ENCODE measurements around the gene SAMD14. TPM values are rescaled to one million over a fixed set of nuclear protein-coding genes. Genes with fewer than 3 reads are reported as not detected.

Gene SAMD14
- total and polyA plus RNA-seq, 10 of the 15 experiments (the other 5 are each of a cell fraction or from before 2014, with no cell fraction given): 0.06 to 1.7 (median 0.25) TPM; not detected in 3

DNA sequence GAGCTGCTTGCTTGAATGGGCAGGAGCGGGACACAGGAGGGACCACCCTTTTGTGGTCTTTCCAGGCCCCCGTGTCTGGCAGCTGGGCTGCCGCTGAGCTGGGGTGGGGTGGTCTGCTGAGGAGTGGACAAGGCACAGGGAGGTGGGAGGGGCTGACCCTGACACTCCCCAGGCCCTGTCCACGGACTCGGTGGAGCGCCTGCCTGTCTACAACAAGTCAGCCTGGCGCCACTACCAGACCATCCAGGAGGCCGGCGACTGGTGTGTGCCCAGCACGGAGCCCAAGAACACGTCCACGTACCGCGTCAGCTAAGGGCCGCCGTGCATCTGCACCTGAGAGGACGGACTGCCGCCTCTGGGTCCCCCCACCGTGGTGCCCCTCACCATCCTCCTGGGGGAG lies 20.2 kb downstream of the SAMD14 start (continued):
- TF ChIP-seq, protein P1, sequence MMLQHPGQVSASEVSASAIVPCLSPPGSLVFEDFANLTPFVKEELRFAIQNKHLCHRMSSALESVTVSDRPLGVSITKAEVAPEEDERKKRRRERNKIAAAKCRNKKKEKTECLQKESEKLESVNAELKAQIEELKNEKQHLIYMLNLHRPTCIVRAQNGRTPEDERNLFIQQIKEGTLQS (IDR thresholded peaks at IDR 0.05; ENCODE audit: borderline replicate concordance, extremely low read depth, low read depth, low read length): no peak

DNA sequence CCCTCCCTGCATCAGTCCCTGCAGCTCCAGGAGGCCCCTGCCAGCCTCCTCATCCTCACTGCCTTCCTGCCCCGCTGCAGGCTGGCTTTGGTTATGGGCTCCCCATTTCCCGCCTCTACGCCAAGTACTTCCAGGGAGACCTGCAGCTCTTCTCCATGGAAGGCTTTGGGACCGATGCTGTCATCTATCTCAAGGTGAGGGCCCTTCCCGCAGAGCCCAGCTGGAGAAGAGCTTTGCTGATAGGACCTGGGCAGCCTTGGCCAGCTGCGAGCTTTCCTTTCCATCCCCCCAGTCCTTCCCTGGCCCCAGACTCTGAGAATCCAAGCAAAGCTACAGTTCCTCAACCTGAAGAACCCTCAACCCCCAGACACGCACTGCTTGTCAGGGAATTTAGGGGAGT lies 20.8 kb downstream of the SAMD14 start:
- Histone ChIP-seq H4K20me1 (ENCODE audit: control insufficient read depth, insufficient read depth) (no peaks in the 10 kb centered on the region), H3K36me3 (ENCODE audit: control insufficient read depth in 2 of 2, insufficient read depth in 2 of 2, low read length in 1 of 2) (no peaks in the 10 kb centered on the region; a peak in 2 of 4 replicates), H3K27ac (ENCODE audit: control insufficient read depth, insufficient read depth) (no peak overlapping the region), H3K27me3 (replicated peaks in 1 of 2; ENCODE audit: control insufficient read depth in 2 of 2, insufficient read depth in 2 of 2, low read length in 1 of 2) (no peaks in the 10 kb centered on the region), H3K79me2 (ENCODE audit: control insufficient read depth, insufficient read depth, low read length) (no peaks in the 10 kb centered on the region), H3K9me3 (replicated peaks; ENCODE audit: control insufficient read depth, insufficient read depth, low read length) (no peaks in the 10 kb centered on the region), H3K9ac (ENCODE audit: control insufficient read depth, insufficient read depth, low read length) (no peak overlapping the region), H3K4me1 (ENCODE audit: control insufficient read depth, insufficient read depth, low read length) (no peaks in the 10 kb centered on the region), H3K4me3 (no peak overlapping the region), H2AFZ (ENCODE audit: control insufficient read depth, low read depth, low read length) (no peak overlapping the region), H3K4me2 (ENCODE audit: control insufficient read depth, insufficient read depth) (no peak overlapping the region)
- FAIRE-seq (no peak), ATAC-seq (no peak), DNase-seq (ENCODE audit: low read depth, low spot score) (no peak)
- SMC1A ChIA-PET (ENCODE audit: uncharacterized antibody, unreplicated experiment): no interaction called here
- BruUV-seq (replicated peaks): no TSS peak
- RAD21 ChIA-PET (ENCODE audit: unreplicated experiment): no interaction called here
- intact Hi-C loops (cut with micrococcal nuclease; ENCODE audit: unreplicated experiment) (no loop called here), in situ Hi-C loops (cut with MboI) (no loop called here)
- TF ChIP-seq, protein P2, sequence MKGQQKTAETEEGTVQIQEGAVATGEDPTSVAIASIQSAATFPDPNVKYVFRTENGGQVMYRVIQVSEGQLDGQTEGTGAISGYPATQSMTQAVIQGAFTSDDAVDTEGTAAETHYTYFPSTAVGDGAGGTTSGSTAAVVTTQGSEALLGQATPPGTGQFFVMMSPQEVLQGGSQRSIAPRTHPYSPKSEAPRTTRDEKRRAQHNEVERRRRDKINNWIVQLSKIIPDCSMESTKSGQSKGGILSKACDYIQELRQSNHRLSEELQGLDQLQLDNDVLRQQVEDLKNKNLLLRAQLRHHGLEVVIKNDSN (IDR thresholded peaks at IDR 0.05; ENCODE audit: borderline replicate concordance, extremely low read length, insufficient read depth, low read depth, low read length): no peak
- TF ChIP-seq, protein P3, sequence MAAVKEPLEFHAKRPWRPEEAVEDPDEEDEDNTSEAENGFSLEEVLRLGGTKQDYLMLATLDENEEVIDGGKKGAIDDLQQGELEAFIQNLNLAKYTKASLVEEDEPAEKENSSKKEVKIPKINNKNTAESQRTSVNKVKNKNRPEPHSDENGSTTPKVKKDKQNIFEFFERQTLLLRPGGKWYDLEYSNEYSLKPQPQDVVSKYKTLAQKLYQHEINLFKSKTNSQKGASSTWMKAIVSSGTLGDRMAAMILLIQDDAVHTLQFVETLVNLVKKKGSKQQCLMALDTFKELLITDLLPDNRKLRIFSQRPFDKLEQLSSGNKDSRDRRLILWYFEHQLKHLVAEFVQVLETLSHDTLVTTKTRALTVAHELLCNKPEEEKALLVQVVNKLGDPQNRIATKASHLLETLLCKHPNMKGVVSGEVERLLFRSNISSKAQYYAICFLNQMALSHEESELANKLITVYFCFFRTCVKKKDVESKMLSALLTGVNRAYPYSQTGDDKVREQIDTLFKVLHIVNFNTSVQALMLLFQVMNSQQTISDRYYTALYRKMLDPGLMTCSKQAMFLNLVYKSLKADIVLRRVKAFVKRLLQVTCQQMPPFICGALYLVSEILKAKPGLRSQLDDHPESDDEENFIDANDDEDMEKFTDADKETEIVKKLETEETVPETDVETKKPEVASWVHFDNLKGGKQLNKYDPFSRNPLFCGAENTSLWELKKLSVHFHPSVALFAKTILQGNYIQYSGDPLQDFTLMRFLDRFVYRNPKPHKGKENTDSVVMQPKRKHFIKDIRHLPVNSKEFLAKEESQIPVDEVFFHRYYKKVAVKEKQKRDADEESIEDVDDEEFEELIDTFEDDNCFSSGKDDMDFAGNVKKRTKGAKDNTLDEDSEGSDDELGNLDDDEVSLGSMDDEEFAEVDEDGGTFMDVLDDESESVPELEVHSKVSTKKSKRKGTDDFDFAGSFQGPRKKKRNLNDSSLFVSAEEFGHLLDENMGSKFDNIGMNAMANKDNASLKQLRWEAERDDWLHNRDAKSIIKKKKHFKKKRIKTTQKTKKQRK (IDR thresholded peaks at IDR 0.05; ENCODE audit: low read depth, low read length): no peak
- TF ChIP-seq, protein P4, sequence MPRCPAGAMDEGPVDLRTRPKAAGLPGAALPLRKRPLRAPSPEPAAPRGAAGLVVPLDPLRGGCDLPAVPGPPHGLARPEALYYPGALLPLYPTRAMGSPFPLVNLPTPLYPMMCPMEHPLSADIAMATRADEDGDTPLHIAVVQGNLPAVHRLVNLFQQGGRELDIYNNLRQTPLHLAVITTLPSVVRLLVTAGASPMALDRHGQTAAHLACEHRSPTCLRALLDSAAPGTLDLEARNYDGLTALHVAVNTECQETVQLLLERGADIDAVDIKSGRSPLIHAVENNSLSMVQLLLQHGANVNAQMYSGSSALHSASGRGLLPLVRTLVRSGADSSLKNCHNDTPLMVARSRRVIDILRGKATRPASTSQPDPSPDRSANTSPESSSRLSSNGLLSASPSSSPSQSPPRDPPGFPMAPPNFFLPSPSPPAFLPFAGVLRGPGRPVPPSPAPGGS (IDR thresholded peaks at IDR 0.05; ENCODE audit: borderline replicate concordance, insufficient read depth, low read depth, low read length, poor library complexity, severe bottlenecking): no peak
- TF ChIP-seq EZH2 (IDR thresholded peaks at IDR 0.05; ENCODE audit: borderline replicate concordance, control insufficient read depth, low read depth, low read length): no peak
- POLR2A ChIA-PET: no interaction called here
- CTCF ChIA-PET: interaction anchor here (1.8 to 2.0 kb wide), 2 partner anchors 15 to 22 kb away, joined by 6 to 11 read pairs; no protein-coding TSS in a partner anchor
- 80% methylated on average over 7 of the region's 7 CpGs for WGBS (ENCODE audit: insufficient coverage, insufficient replicate concordance, low lambda C conversion rate, missing lambda C conversion rate)

Data from GM12878 (cell line).